HUDEP-2 (cell line): Measurements from ENCODE around the gene UNC5CL.

ENCODE experiments used
- DNase-seq, 76 experiments: peaks; one replicate each; lab custom pipeline; 2025; ENCODE audit not compliant: unreplicated experiment in 76 of 76; lab: John Stamatoyannopoulos, UW

Gene UNC5CL

DNA sequence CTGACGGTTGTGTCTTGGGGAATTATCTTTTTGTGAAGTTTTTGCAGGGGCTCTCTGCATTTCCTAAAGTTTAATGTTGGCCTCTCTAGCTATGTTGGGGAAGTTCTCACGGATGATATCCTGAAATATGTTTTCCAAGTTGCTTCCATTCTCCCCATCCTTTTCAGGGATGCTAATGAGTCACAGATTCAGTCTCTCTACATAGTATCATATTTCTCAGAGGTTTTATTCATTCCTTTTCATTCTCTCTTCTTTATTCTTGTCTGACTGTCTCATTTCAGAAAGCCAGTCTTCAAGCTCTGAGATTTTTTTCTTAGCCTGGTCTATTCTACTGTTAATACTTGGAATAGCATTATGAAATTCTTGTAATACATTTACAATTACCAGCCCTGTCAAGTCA is 61.3 kb downstream of the UNC5CL start:
- no peak for DNase-seq

- DNase-seq: no peak
Measured at GRCh38 chr6:40977085-40977484, 61.9 kb downstream of the UNC5CL start.
